ENCODE measurements around the gene SERTAD4.
A peak's percentile ranks its signal among the peaks of the same experiment; 100 is the strongest.

Gene SERTAD4

DNA sequence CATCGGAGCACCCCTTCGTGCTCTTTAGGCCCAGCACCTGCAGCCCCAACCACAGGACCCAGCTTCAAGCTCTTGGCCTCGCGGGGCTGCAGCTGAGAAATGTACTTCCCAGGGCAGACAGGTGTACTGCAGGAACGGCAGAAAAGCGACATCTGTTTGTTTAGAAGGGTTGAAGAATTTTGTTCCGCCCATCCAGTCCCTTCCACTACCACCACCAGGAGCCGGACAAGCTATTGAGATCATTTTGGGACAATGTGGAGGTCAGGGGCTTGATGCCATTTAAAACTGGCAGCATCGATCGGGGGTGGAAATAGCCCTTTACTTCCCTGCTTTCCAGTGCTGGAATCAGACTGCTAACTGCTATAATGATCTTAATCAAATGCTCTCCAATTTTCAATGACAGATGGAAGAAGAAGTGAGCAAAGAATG is 1.7 kb downstream of the SERTAD4 start:
- Mint-ChIP-seq H3K36me3 (ENCODE audit: low read depth) (peaks cover 3% of the 10 kb centered on the region), H3K27me3 (ENCODE audit: low read depth) (peaks cover 48% of the 10 kb centered on the region), H3K9me3 (no peaks in the 10 kb centered on the region), H3K4me3 (peak overlapping the region; percentile 68 to 81 (median 75)), H3K4me1 (peaks cover 47% of the 10 kb centered on the region), H3K27ac (peak overlapping the region; percentile 18 to 67 (median 26))
- no peak for TF ChIP-seq CTCF (IDR thresholded peaks at IDR 0.05; ENCODE audit: unreplicated experiment in 3 of 3)

DNA sequence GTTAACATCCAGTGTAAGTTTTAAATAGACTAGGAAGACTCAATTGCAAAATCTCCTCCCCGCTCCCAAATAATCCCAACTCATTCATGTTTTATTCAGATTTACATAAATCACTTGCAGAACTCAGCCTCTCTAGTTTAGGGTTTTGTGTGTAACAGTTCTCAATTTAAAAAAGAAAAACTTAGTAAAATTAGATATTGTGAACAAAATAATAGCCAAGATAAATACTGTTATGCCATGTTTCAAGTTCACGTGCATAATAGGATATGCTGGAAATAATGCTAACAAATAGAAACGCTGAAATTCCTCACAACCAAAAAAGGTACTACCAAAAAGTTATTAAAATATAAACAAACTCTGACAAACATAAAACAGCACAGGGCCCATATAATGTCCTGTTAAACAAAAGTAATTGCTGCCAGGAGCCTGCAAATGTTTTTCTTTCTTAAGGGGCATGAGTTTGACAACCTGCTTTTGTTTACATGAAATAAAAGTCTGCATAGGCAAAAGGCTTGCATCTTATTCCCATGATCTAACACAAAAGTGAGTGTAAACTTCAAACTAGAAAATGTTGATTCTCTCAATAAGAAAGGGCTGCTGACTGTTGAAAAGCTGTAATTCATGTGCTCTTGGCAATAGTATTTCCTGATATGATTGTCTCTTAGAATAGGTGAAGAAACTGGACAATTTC is 2.9 kb downstream of the SERTAD4 start:
- peaks cover 59% of the 10 kb centered on the region for H3K4me1 Mint-ChIP-seq
- H3K27ac Mint-ChIP-seq: peak overlapping the region; percentile 91 to 98 (median 91)
- H3K27me3 Mint-ChIP-seq (ENCODE audit: low read depth): peaks cover 44% of the 10 kb centered on the region
- no peaks in the 10 kb centered on the region for H3K9me3 Mint-ChIP-seq
- no peak for TF ChIP-seq CTCF (IDR thresholded peaks at IDR 0.05; ENCODE audit: unreplicated experiment in 3 of 3)
- peak overlapping the region; percentile 69 to 83 (median 71) for H3K4me3 Mint-ChIP-seq
- peaks cover 3% of the 10 kb centered on the region for H3K36me3 Mint-ChIP-seq (ENCODE audit: low read depth)

- H3K36me3 Mint-ChIP-seq (ENCODE audit: low read depth): peaks cover 9% of the 10 kb centered on the region
- peak overlapping the region; percentile 91 to 98 (median 91) for H3K27ac Mint-ChIP-seq
- no peak for TF ChIP-seq CTCF (IDR thresholded peaks at IDR 0.05; ENCODE audit: unreplicated experiment in 3 of 3)
- H3K9me3 Mint-ChIP-seq: no peaks in the 10 kb centered on the region
- peaks cover 39% of the 10 kb centered on the region for H3K27me3 Mint-ChIP-seq (ENCODE audit: low read depth)
- peak overlapping the region; percentile 23 to 83 (median 71) for H3K4me3 Mint-ChIP-seq
- H3K4me1 Mint-ChIP-seq: peaks cover 68% of the 10 kb centered on the region
Measured at GRCh38 chr1:210236386-210236839, 3.8 kb downstream of the SERTAD4 start.

GRCh38 chr1:210236840-210237409 is 4.3 kb downstream of the SERTAD4 start:
- peaks cover 39% of the 10 kb centered on the region for H3K27me3 Mint-ChIP-seq (ENCODE audit: low read depth)
- H3K4me1 Mint-ChIP-seq: peaks cover 70% of the 10 kb centered on the region
- TF ChIP-seq CTCF (IDR thresholded peaks at IDR 0.05; ENCODE audit: unreplicated experiment in 3 of 3): no peak

DNA sequence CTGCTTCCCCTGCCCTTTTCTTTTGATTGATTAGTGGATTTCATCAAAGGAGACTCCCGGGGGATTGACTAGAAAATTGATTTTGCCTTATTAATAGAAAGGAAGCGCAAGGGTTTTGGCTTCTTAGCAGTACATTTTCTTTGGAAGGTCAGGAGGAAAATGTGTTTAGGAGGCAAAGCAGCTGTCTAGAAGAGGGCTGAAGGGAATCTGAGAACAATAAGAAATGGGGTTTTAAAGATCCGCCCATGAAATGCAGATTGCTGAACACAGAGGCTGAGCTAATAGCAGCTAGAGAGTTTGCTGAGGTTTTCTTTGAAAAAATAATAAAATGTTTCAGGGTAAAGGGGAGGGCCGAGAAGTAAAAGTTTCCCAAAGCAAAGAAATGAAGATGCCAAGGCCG is 4.9 kb downstream of the SERTAD4 start:
- Mint-ChIP-seq H3K4me1 (peaks cover 67% of the 10 kb centered on the region), H3K9me3 (no peaks in the 10 kb centered on the region), H3K4me3 (peak overlapping the region; percentile 57 to 83 (median 71)), H3K27me3 (ENCODE audit: low read depth) (peaks cover 40% of the 10 kb centered on the region), H3K36me3 (ENCODE audit: low read depth) (peaks cover 15% of the 10 kb centered on the region), H3K27ac (peak overlapping the region; percentile 91 to 98 (median 91))
- TF ChIP-seq CTCF (IDR thresholded peaks at IDR 0.05; ENCODE audit: unreplicated experiment in 3 of 3): no peak

More at GRCh38 chr1:210236840-210237409, 4.3 kb downstream of the SERTAD4 start:
- no peaks in the 10 kb centered on the region for H3K9me3 Mint-ChIP-seq
- H3K27ac Mint-ChIP-seq: peak overlapping the region; percentile 91 to 98 (median 91)
- peak overlapping the region; percentile 57 to 83 (median 71) for H3K4me3 Mint-ChIP-seq
- peaks cover 14% of the 10 kb centered on the region for H3K36me3 Mint-ChIP-seq (ENCODE audit: low read depth)

Measured in nephron (organoid).